Bronchial epithelial cell (primary cell): ENCODE data around the gene NOCT. TPM values are rescaled to one million over a fixed set of nuclear protein-coding genes. Genes with fewer than 3 reads are reported as not detected.
A peak's percentile ranks its signal among the peaks of the same experiment; 100 is the strongest.

Experiments used
- DNase-seq: peaks from one replicate; pipeline ENCODE4 v3.0.0-alpha.2; 2010; ENCODE audit warnings: low read depth
- FAIRE-seq: peaks from 2 replicates; lab custom pipeline; 2011; peaks lifted over from hg19 to GRCh38; lab: Jason Lieb, UNC
- H3K27me3 ChIP-seq: 2 replicates; pipeline ENCODE4 v1.5.1; 2011; ENCODE audit warnings: low read length; ENCODE audit not compliant: control insufficient read depth, insufficient read depth
- H3K36me3 ChIP-seq: 2 replicates; pipeline ENCODE4 v1.5.1; 2011; ENCODE audit warnings: low read length; ENCODE audit not compliant: control insufficient read depth, insufficient read depth
- H3K4me3 ChIP-seq: 2 replicates; pipeline ENCODE4 v1.5.1; 2011; ENCODE audit warnings: mild to moderate bottlenecking, low read depth, low read length, control low read depth
- CTCF ChIP-seq: IDR thresholded peaks from 2 replicates; pipeline ENCODE4 v1.5.1; 2011; ENCODE audit warnings: mild to moderate bottlenecking, moderate library complexity, low read length, control low read depth, inconsistent platforms; ENCODE audit not compliant: insufficient read depth, severe bottlenecking
- total RNA-seq: library from RNA; depleted of rRNA; stranded (reverse); fragments of >200 nt; gene quantifications from 2 replicates; pipeline ENCODE4 v1.2.1, GENCODE V29; 2014

Gene NOCT
- total RNA-seq, 1 donor from 2014 or later = 8.4 TPM

- peaks cover 9% of the 10 kb centered on the region for H3K36me3 ChIP-seq
- no peaks in the 10 kb centered on the region for H3K27me3 ChIP-seq
- TF ChIP-seq CTCF = no peak
- DNase-seq (no peak), FAIRE-seq (no peak)
- H3K4me3 ChIP-seq = no peak overlapping the region
Measured at GRCh38 chr4:139060591-139060990, 45.0 kb downstream of the NOCT start.

GRCh38 chr4:139076016-139076744 is 60.6 kb downstream of the NOCT start:
- FAIRE-seq (no peak), DNase-seq (no peak)
- no peak for TF ChIP-seq CTCF
- Histone ChIP-seq H3K4me3 (no peak overlapping the region), H3K36me3 (peaks cover 3% of the 10 kb centered on the region), H3K27me3 (no peaks in the 10 kb centered on the region)

- no peak for TF ChIP-seq CTCF
- no peaks in the 10 kb centered on the region for H3K27me3 ChIP-seq
- H3K4me3 ChIP-seq = no peak overlapping the region
- FAIRE-seq (no peak), DNase-seq (no peak)
- no peaks in the 10 kb centered on the region for H3K36me3 ChIP-seq
Measured at GRCh38 chr4:139077567-139078355, 62.2 kb downstream of the NOCT start.

- DNase-seq (no peak), FAIRE-seq (no peak)
- no peak for TF ChIP-seq CTCF
- H3K27me3 ChIP-seq = no peaks in the 10 kb centered on the region
- no peak overlapping the region for H3K4me3 ChIP-seq
- H3K36me3 ChIP-seq = no peaks in the 10 kb centered on the region
Measured at GRCh38 chr4:139078926-139079325, 63.3 kb downstream of the NOCT start.

GRCh38 chr4:139082750-139083606 is 67.4 kb downstream of the NOCT start:
- DNase-seq (peak; percentile 95), FAIRE-seq (no peak)
- TF ChIP-seq CTCF = no peak
- H3K27me3 ChIP-seq = no peaks in the 10 kb centered on the region
- peak overlapping the region; percentile 91 for H3K4me3 ChIP-seq
- H3K36me3 ChIP-seq = no peaks in the 10 kb centered on the region
